Nucleus accumbens (tissue), 56 donors: ENCODE data around the gene TDRD1.
"Not testable (repeated sequence)": the region's sequence is repeated elsewhere in the genome, so short reads cannot be mapped to it uniquely, and the experiment has no call there.

Experiments used
- DNase-seq, 56 donors: peaks; one replicate each; lab custom pipeline; 2025; lab: John Stamatoyannopoulos, UW

TDRD1 gene

GRCh38 chr10:114179148-114179547 lies at the start of gene TDRD1:
TDRD1 (plus strand) TSS chr10:114179353; CDS start chr10:114187832, 8,479 bp downstream.
- DNase-seq, result no peak

GRCh38 chr10:114131094-114131493 lies 48.1 kb upstream of the TDRD1 start:
- DNase-seq, result no peak

- no peak for DNase-seq
Observed at GRCh38 chr10:114135476-114135875, 43.7 kb upstream of the TDRD1 start.

- no peak for DNase-seq
Observed at GRCh38 chr10:114138581-114138980, 40.6 kb upstream of the TDRD1 start.

GRCh38 chr10:114140036-114140435 lies 39.1 kb upstream of the TDRD1 start:
- DNase-seq, result no peak

- not testable (repeated sequence) for DNase-seq
Observed at GRCh38 chr10:114140827-114141226, 38.3 kb upstream of the TDRD1 start.

GRCh38 chr10:114142018-114142417 lies 37.1 kb upstream of the TDRD1 start:
- no peak for DNase-seq

GRCh38 chr10:114143160-114143559 lies 36.0 kb upstream of the TDRD1 start:
- no peak for DNase-seq

GRCh38 chr10:114149476-114149875 lies 29.7 kb upstream of the TDRD1 start:
- not testable (repeated sequence) for DNase-seq

GRCh38 chr10:114151486-114151885 lies 27.7 kb upstream of the TDRD1 start:
- DNase-seq, result no peak

GRCh38 chr10:114151892-114152291 lies 27.3 kb upstream of the TDRD1 start:
- no peak for DNase-seq

GRCh38 chr10:114157912-114158311 lies 21.2 kb upstream of the TDRD1 start:
- DNase-seq, result no peak

- no peak for DNase-seq
Observed at GRCh38 chr10:114163062-114163461, 16.1 kb upstream of the TDRD1 start.

- no peak for DNase-seq
Observed at GRCh38 chr10:114166043-114166442, 13.1 kb upstream of the TDRD1 start.

GRCh38 chr10:114166494-114166893 lies 12.7 kb upstream of the TDRD1 start:
- DNase-seq, result no peak

- DNase-seq, result no peak
Observed at GRCh38 chr10:114167985-114168384, 11.2 kb upstream of the TDRD1 start.

GRCh38 chr10:114168450-114169009 lies 10.6 kb upstream of the TDRD1 start:
- DNase-seq, result no peak

- no peak for DNase-seq
Observed at GRCh38 chr10:114172216-114172615, 6.9 kb upstream of the TDRD1 start.

GRCh38 chr10:114172776-114173602 lies 6.2 kb upstream of the TDRD1 start:
- peak in 1 of 56 donors; percentile 11 for DNase-seq

- DNase-seq, result peak in 2 of 56 donors; percentile 54 to 59
Observed at GRCh38 chr10:114173603-114173920, 5.6 kb upstream of the TDRD1 start.

- peak; percentile 44 to 96 (median 86) for DNase-seq
Observed at GRCh38 chr10:114173921-114174694, 5.0 kb upstream of the TDRD1 start, which contains the start of gene CCDC186. CCDC186 (minus strand) TSS chr10:114174203; CDS start chr10:114163268, 10,935 bp downstream.
